CD4-positive, CD25-positive, alpha-beta regulatory T cell (primary cell): Measurements from ENCODE around the gene MEGF6. TPM values are rescaled to one million over a fixed set of nuclear protein-coding genes. Genes with fewer than 3 reads are reported as not detected.

Source experiments
- ATAC-seq, 2 donors: fragments of 150-1000 bp; cut with Tn5 transposase; one replicate each; pipeline ENCODE4 v1.10.0; 2021; ENCODE audit warnings: low read depth in 2 of 2, moderate number of reproducible peaks in 2 of 2, moderate library complexity in 1 of 2
- DNase-seq, 3 donors: peaks; one replicate each; pipeline versions ENCODE4 v3.0.0 to v3.0.0-alpha.2; 2012 to 2022; ENCODE audit warnings: mixed read lengths in 1 of 3
- H3K27ac ChIP-seq: one replicate; pipeline ENCODE4 v1.7.0; 2013; ENCODE audit warnings: mild to moderate bottlenecking, low read length; ENCODE audit not compliant: insufficient read depth, poor library complexity, severe bottlenecking
- H3K27me3 ChIP-seq: one replicate; pipeline ENCODE4 v1.7.0; 2013; ENCODE audit warnings: low read length; ENCODE audit not compliant: control insufficient read depth, insufficient read depth
- H3K36me3 ChIP-seq: one replicate; pipeline ENCODE4 v1.7.0; 2013; ENCODE audit warnings: mild to moderate bottlenecking, low read length, moderate library complexity; ENCODE audit not compliant: control insufficient read depth, insufficient read depth
- H3K4me1 ChIP-seq: 2 replicates; pipeline ENCODE4 v1.7.0; 2013; ENCODE audit warnings: mild to moderate bottlenecking, low read length; ENCODE audit not compliant: insufficient read depth, control insufficient read depth, poor library complexity, severe bottlenecking
- H3K4me3 ChIP-seq: one replicate; pipeline ENCODE4 v1.7.0; 2013; ENCODE audit warnings: low read depth, mild to moderate bottlenecking, low read length, moderate library complexity
- H3K9me3 ChIP-seq, 2 experiments: 1 replicate in 1 of 2; 2 replicates in 1 of 2; pipeline ENCODE4 v1.7.0; 2013; ENCODE audit warnings: low read length in 2 of 2, mild to moderate bottlenecking in 1 of 2, moderate library complexity in 1 of 2; ENCODE audit not compliant: control insufficient read depth in 2 of 2
- H3K27ac Mint-ChIP-seq, 3 donors: one replicate each; pipeline ENCODE4 v1.8.0; 2020 to 2022; ENCODE audit warnings: mild to moderate bottlenecking in 3 of 3, mixed read lengths in 3 of 3, moderate library complexity in 2 of 3
- H3K27me3 Mint-ChIP-seq: one replicate; pipeline ENCODE4 v1.8.0; 2022; ENCODE audit warnings: mild to moderate bottlenecking, mixed read lengths
- H3K36me3 Mint-ChIP-seq: one replicate; pipeline ENCODE4 v1.8.0; 2020; ENCODE audit warnings: mixed read lengths
- H3K4me1 Mint-ChIP-seq, 4 donors: one replicate each; pipeline ENCODE4 v1.8.0; 2020 to 2022; ENCODE audit warnings: mixed read lengths in 4 of 4, mild to moderate bottlenecking in 1 of 4
- H3K4me3 Mint-ChIP-seq, 4 donors: one replicate each; pipeline ENCODE4 v1.8.0; 2020 to 2022; ENCODE audit warnings: mild to moderate bottlenecking in 4 of 4, mixed read lengths in 4 of 4, moderate library complexity in 3 of 4
- H3K9me3 Mint-ChIP-seq, 7 donors: one replicate each; pipeline ENCODE4 v1.8.0; 2020 to 2022; ENCODE audit warnings: mixed read lengths in 7 of 7, mild to moderate bottlenecking in 3 of 7, moderate library complexity in 2 of 7
- polyA plus RNA-seq, 4 donors: library from polyadenylated mRNA; unstranded; fragments of 300-500 nt; fragmentation: Illumina TruSeq; gene quantifications; one replicate each; pipeline ENCODE4 v1.2.3, GENCODE V29; 2021
- total RNA-seq: library from RNA; stranded (reverse); gene quantifications from one replicate; pipeline ENCODE4 v1.2.3, GENCODE V29; 2022

The MEGF6 gene
- total and polyA plus RNA-seq, 5 donors from 2014 or later: 4.7 to 123 (median 6.8) TPM

GRCh38 chr1:3560251-3560871, 50.9 kb downstream of the MEGF6 start:
- Mint-ChIP-seq H3K27ac (no peak overlapping the region), H3K9me3 (peaks cover 0 to 2% (median 0%) of the 10 kb centered on the region in 7 donors), H3K4me3 (no peak overlapping the region), H3K4me1 (no peaks in the 10 kb centered on the region), H3K27me3 (peaks cover 6% of the 10 kb centered on the region), H3K36me3 (no peaks in the 10 kb centered on the region)
- H3K4me3 ChIP-seq: no peak overlapping the region
- ATAC-seq (no peak), DNase-seq (no peak)
- H3K4me1 ChIP-seq: no peaks in the 10 kb centered on the region
- no peak overlapping the region for H3K27ac ChIP-seq
- no peaks in the 10 kb centered on the region for H3K36me3 ChIP-seq
- H3K9me3 ChIP-seq: no peaks in the 10 kb centered on the region
- no peaks in the 10 kb centered on the region for H3K27me3 ChIP-seq

DNA sequence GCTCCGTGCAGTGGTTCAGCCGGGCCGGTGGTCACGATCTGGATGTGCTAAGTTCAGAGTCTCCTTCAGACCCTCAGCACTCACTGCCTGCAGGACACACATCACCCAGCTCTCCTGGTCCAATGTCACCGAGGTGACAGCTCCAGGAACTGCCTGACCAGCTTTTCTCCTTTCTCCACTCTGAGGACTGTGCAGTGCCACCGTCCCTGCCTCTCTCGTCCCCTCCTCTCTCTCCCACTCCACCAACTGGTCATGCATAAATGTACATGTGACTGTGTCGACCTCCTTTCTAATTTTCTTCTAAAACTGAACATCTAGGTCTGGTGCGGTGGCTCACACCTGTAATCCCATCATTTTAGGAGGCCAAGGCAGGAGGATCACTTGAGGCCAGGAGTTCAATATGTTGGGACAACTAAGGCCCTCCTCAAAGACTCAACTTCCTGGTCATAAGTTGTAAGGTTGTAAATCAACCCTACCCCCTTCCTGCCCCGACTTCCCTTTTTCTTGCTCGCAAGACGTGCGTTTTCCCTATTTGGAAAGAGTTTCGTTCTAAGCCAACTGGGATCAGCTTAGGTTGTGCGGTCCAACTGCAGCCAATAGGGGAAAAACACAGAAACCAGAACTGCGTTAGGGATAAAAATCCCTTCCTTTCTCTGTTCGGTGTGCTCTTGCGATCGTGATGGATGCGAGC, 53.1 kb downstream of the MEGF6 start:
- ATAC-seq (no peak), DNase-seq (no peak)
- Histone ChIP-seq H3K36me3 (no peaks in the 10 kb centered on the region), H3K4me3 (no peak overlapping the region), H3K27ac (no peak overlapping the region), H3K27me3 (no peaks in the 10 kb centered on the region), H3K9me3 (no peaks in the 10 kb centered on the region), H3K4me1 (no peaks in the 10 kb centered on the region)
- no peak overlapping the region for H3K27ac Mint-ChIP-seq
- peaks cover 6% of the 10 kb centered on the region for H3K27me3 Mint-ChIP-seq
- H3K4me3 Mint-ChIP-seq: no peak overlapping the region
- H3K4me1 Mint-ChIP-seq: no peaks in the 10 kb centered on the region
- peaks cover 0 to 2% (median 0%) of the 10 kb centered on the region in 7 donors for H3K9me3 Mint-ChIP-seq
- no peaks in the 10 kb centered on the region for H3K36me3 Mint-ChIP-seq

- H3K27me3 Mint-ChIP-seq: peaks cover 6% of the 10 kb centered on the region
- Histone ChIP-seq H3K27me3 (no peaks in the 10 kb centered on the region), H3K4me3 (no peak overlapping the region), H3K4me1 (no peaks in the 10 kb centered on the region), H3K27ac (no peak overlapping the region), H3K9me3 (no peaks in the 10 kb centered on the region), H3K36me3 (no peaks in the 10 kb centered on the region)
- no peaks in the 10 kb centered on the region for H3K4me1 Mint-ChIP-seq
- peaks cover 0 to 2% (median 0%) of the 10 kb centered on the region in 7 donors for H3K9me3 Mint-ChIP-seq
- H3K4me3 Mint-ChIP-seq: no peak overlapping the region
- ATAC-seq: no peak
- no peak overlapping the region for H3K27ac Mint-ChIP-seq
- no peak for DNase-seq
- H3K36me3 Mint-ChIP-seq: no peaks in the 10 kb centered on the region
Observed at GRCh38 chr1:3557366-3557765, 53.9 kb downstream of the MEGF6 start.

- H3K27ac Mint-ChIP-seq: no peak overlapping the region
- peaks cover 6% of the 10 kb centered on the region for H3K27me3 Mint-ChIP-seq
- Histone ChIP-seq H3K27ac (no peak overlapping the region), H3K36me3 (no peaks in the 10 kb centered on the region), H3K27me3 (no peaks in the 10 kb centered on the region), H3K4me3 (no peak overlapping the region), H3K4me1 (no peaks in the 10 kb centered on the region), H3K9me3 (no peaks in the 10 kb centered on the region)
- no peaks in the 10 kb centered on the region for H3K36me3 Mint-ChIP-seq
- ATAC-seq (no peak), DNase-seq (no peak)
- H3K4me3 Mint-ChIP-seq: no peak overlapping the region
- peaks cover 0 to 2% (median 0%) of the 10 kb centered on the region in 7 donors for H3K9me3 Mint-ChIP-seq
- H3K4me1 Mint-ChIP-seq: no peaks in the 10 kb centered on the region
Observed at GRCh38 chr1:3556336-3556735, 55.0 kb downstream of the MEGF6 start.

GRCh38 chr1:3555131-3555920, 56.0 kb downstream of the MEGF6 start:
- DNase-seq (no peak), ATAC-seq (no peak)
- H3K27ac Mint-ChIP-seq: no peak overlapping the region
- H3K36me3 Mint-ChIP-seq: no peaks in the 10 kb centered on the region
- Histone ChIP-seq H3K9me3 (no peaks in the 10 kb centered on the region), H3K27ac (no peak overlapping the region), H3K4me3 (no peak overlapping the region), H3K4me1 (no peaks in the 10 kb centered on the region), H3K36me3 (no peaks in the 10 kb centered on the region), H3K27me3 (no peaks in the 10 kb centered on the region)
- peaks cover 0 to 2% (median 0%) of the 10 kb centered on the region in 7 donors for H3K9me3 Mint-ChIP-seq
- no peaks in the 10 kb centered on the region for H3K4me1 Mint-ChIP-seq
- peaks cover 6% of the 10 kb centered on the region for H3K27me3 Mint-ChIP-seq
- no peak overlapping the region for H3K4me3 Mint-ChIP-seq

- peaks cover 6% of the 10 kb centered on the region for H3K27me3 Mint-ChIP-seq
- H3K27ac Mint-ChIP-seq: no peak overlapping the region
- no peak overlapping the region for H3K4me3 ChIP-seq
- H3K9me3 Mint-ChIP-seq: peaks cover 0 to 2% (median 0%) of the 10 kb centered on the region in 7 donors
- no peaks in the 10 kb centered on the region for H3K4me1 Mint-ChIP-seq
- ATAC-seq: no peak
- H3K27me3 ChIP-seq: no peaks in the 10 kb centered on the region
- H3K27ac ChIP-seq: no peak overlapping the region
- H3K4me1 ChIP-seq: no peaks in the 10 kb centered on the region
- no peak for DNase-seq
- H3K4me3 Mint-ChIP-seq: no peak overlapping the region
- no peaks in the 10 kb centered on the region for H3K36me3 Mint-ChIP-seq
- H3K9me3 ChIP-seq: no peaks in the 10 kb centered on the region
- no peaks in the 10 kb centered on the region for H3K36me3 ChIP-seq
Observed at GRCh38 chr1:3553940-3554223, 57.4 kb downstream of the MEGF6 start.

- ATAC-seq: no peak
- H3K4me1 ChIP-seq: no peaks in the 10 kb centered on the region
- no peaks in the 10 kb centered on the region for H3K27me3 ChIP-seq
- no peak for DNase-seq
- Mint-ChIP-seq H3K9me3 (peaks cover 0 to 2% (median 0%) of the 10 kb centered on the region in 7 donors), H3K27me3 (peaks cover 6% of the 10 kb centered on the region), H3K27ac (no peak overlapping the region), H3K4me3 (no peak overlapping the region), H3K4me1 (no peaks in the 10 kb centered on the region), H3K36me3 (no peaks in the 10 kb centered on the region)
- no peak overlapping the region for H3K27ac ChIP-seq
- H3K36me3 ChIP-seq: no peaks in the 10 kb centered on the region
- no peaks in the 10 kb centered on the region for H3K9me3 ChIP-seq
- no peak overlapping the region for H3K4me3 ChIP-seq
Observed at GRCh38 chr1:3553166-3553939, 58.0 kb downstream of the MEGF6 start.
